ENCODE measurements around the gene FSIP1.

GRCh38 chr15:39786447-39787056, 3.9 kb upstream of the FSIP1 start:
- TF ChIP-seq POLR2A (IDR thresholded peaks at IDR 0.05) = no peak
- TF ChIP-seq CTCF (IDR thresholded peaks at IDR 0.05) = peak; percentile 45 to 75 (median 63)
